HG03064 (cell line): ENCODE results near the gene GRIK2.

Experiments used
- ATAC-seq: cut with Tn5 transposase; IDR thresholded peaks from one replicate; pipeline ENCODE4 v1.9.1; 2021; ENCODE audit warnings: low read depth; ENCODE audit not compliant: unreplicated experiment

GRIK2 gene

GRCh38 chr6:101689156-101689555 lies 295.6 kb downstream of the GRIK2 start:
- no peak for ATAC-seq

GRCh38 chr6:101689695-101690094 lies 296.2 kb downstream of the GRIK2 start:
- no peak for ATAC-seq

- no peak for ATAC-seq
These were observed 307.1 kb downstream of the GRIK2 start for GRCh38 chr6:101700655-101701054.

- no peak for ATAC-seq
These were observed 309.8 kb downstream of the GRIK2 start for GRCh38 chr6:101703311-101703710.

- ATAC-seq: no peak
These were observed 312.4 kb downstream of the GRIK2 start for GRCh38 chr6:101705866-101706265.

- no peak for ATAC-seq
These were observed 313.1 kb downstream of the GRIK2 start for GRCh38 chr6:101706576-101706975.

GRCh38 chr6:101711518-101711917 lies 318.0 kb downstream of the GRIK2 start:
- ATAC-seq: no peak

- no peak for ATAC-seq
These were observed 322.9 kb downstream of the GRIK2 start for GRCh38 chr6:101716387-101716786.

- no peak for ATAC-seq
These were observed 323.3 kb downstream of the GRIK2 start for GRCh38 chr6:101716810-101717209.

GRCh38 chr6:101719521-101719920 lies 326.0 kb downstream of the GRIK2 start:
- no peak for ATAC-seq

GRCh38 chr6:101722471-101722870 lies 329.0 kb downstream of the GRIK2 start:
- ATAC-seq: no peak

- no peak for ATAC-seq
These were observed 329.6 kb downstream of the GRIK2 start for GRCh38 chr6:101722991-101723579.

- no peak for ATAC-seq
These were observed 334.9 kb downstream of the GRIK2 start for GRCh38 chr6:101728388-101728787.

GRCh38 chr6:101728956-101729355 lies 335.4 kb downstream of the GRIK2 start:
- no peak for ATAC-seq

GRCh38 chr6:101730954-101731353 lies 337.4 kb downstream of the GRIK2 start:
- ATAC-seq: no peak

GRCh38 chr6:101733899-101734298 lies 340.4 kb downstream of the GRIK2 start:
- ATAC-seq: no peak

- ATAC-seq: no peak
These were observed 345.0 kb downstream of the GRIK2 start for GRCh38 chr6:101738481-101738880.

- ATAC-seq: no peak
These were observed 347.1 kb downstream of the GRIK2 start for GRCh38 chr6:101740631-101741030.

- no peak for ATAC-seq
These were observed 348.1 kb downstream of the GRIK2 start for GRCh38 chr6:101741474-101742171.

GRCh38 chr6:101747160-101747559 lies 353.7 kb downstream of the GRIK2 start:
- ATAC-seq: no peak

GRCh38 chr6:101747716-101748115 lies 354.2 kb downstream of the GRIK2 start:
- no peak for ATAC-seq

GRCh38 chr6:101755931-101756330 lies 362.4 kb downstream of the GRIK2 start:
- ATAC-seq: no peak
